ENCODE measurements around the gene MBD5.

DNA sequence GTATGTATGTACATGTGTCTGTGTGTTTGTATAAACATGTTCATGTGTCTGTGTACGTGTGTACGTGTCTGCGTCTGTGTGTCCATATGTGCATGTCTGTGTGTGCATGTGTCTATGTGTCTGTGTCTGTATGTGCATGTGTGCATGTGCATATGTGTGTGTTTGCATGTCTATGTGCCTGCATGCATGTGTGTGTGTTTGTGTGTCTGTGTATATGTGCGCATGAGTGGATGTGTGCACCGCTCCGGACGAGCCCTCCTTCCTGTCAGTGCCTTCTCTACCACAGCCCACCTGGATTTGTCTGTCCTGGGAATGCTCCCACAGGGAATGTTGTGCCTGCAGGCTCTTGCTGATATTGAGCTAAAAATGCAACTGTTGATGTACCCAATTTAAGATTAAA lies 510.3 kb downstream of the MBD5 start:
- TF ChIP-seq, protein P1, sequence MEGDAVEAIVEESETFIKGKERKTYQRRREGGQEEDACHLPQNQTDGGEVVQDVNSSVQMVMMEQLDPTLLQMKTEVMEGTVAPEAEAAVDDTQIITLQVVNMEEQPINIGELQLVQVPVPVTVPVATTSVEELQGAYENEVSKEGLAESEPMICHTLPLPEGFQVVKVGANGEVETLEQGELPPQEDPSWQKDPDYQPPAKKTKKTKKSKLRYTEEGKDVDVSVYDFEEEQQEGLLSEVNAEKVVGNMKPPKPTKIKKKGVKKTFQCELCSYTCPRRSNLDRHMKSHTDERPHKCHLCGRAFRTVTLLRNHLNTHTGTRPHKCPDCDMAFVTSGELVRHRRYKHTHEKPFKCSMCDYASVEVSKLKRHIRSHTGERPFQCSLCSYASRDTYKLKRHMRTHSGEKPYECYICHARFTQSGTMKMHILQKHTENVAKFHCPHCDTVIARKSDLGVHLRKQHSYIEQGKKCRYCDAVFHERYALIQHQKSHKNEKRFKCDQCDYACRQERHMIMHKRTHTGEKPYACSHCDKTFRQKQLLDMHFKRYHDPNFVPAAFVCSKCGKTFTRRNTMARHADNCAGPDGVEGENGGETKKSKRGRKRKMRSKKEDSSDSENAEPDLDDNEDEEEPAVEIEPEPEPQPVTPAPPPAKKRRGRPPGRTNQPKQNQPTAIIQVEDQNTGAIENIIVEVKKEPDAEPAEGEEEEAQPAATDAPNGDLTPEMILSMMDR (conservative IDR thresholded peaks at IDR 0.05; ENCODE audit: low read depth, low read length) = no peak
- TF ChIP-seq EZH2 (IDR thresholded peaks at IDR 0.05; ENCODE audit: low read length, unreplicated experiment) = no peak
- no peak for TF ChIP-seq EZH2phosphoT487 (IDR thresholded peaks at IDR 0.05; ENCODE audit: borderline replicate concordance, low read length)
